Hypothalamus (tissue), 51 donors: ENCODE measurements around the gene GPR183.

ENCODE experiments used
- DNase-seq, 51 donors: peaks; one replicate each; lab custom pipeline; 2025; lab: John Stamatoyannopoulos, UW

The GPR183 gene, protein sequence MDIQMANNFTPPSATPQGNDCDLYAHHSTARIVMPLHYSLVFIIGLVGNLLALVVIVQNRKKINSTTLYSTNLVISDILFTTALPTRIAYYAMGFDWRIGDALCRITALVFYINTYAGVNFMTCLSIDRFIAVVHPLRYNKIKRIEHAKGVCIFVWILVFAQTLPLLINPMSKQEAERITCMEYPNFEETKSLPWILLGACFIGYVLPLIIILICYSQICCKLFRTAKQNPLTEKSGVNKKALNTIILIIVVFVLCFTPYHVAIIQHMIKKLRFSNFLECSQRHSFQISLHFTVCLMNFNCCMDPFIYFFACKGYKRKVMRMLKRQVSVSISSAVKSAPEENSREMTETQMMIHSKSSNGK

DNA sequence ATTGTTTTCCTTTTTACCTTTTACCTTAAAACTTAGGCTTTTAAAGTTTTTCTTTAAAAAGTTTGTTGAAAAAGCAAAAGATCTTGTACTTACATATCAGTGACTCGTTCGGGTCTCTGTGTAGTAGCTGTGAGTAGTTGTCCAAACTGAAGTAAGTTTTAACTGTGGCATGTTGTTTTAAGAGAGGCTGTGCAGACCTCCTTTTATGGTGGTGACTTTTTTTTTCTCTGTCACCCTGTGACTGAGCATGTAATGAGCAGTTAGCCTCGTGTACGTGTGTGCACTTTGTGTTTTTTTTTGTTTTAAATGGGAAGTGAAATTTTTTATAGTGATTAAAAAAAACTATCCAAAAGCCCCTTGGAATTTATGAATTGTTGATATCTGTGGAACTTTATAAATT, at the start of gene GPR183:
Gene GPR183 (minus strand): TSS at position 153 of the 400 bp plus-strand sequence. CDS start 11,254 bp downstream, outside the sequence.
- no peak for DNase-seq

DNA sequence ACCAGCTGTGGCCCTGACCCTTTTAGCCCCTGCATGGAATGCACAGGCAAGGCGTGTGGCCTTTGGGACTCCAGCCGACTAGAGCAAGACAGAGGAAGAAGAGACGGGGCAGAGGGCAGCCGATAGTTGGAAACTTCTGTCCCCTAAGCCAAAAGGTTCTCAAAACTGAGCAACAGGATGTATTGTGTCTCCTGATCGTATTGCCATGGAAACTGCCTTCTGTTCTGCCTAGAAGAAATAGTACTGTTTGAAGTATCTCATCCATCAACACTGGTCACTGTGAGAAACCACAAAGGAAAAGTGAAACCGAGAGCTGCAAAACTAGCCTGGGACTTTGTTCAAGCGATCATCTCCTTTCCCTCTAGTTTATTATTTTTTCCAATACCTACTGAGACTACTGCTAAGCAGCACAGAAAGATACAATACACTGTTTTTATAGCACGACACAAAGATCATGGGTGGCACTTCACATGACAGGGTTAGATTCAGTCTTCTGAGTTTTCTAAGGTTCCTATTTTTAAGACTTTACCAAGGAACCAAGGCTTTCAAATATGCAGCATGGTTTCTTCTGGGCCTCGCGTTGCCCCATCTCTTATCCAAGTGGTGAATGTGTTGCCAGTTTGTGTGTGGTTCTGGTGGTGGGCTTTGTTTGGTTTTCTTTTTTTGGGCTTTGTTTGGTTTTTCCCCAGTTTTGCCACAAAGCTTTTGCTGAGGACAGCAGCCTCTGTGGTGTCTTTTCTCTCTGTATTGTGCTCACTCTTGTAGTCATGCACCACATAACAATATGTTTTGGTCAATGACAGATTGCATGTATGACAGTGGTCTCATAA, 49.3 kb upstream of the GPR183 start:
- DNase-seq: peak in 4 of 51 donors; percentile 11 to 29 (median 12)

DNA sequence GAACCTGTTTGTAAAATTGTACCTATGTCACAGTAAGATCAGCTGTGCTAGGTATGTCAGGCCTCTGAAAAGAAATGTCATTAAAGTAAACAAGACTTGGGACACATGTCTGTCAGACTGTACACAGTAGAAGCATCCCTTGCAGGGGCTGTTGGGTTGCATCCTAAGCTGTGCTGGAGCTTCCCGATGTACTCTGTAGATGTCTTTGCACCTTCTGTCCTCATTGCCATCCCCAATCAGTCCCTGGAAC, 48.7 kb upstream of the GPR183 start:
- no peak for DNase-seq

DNA sequence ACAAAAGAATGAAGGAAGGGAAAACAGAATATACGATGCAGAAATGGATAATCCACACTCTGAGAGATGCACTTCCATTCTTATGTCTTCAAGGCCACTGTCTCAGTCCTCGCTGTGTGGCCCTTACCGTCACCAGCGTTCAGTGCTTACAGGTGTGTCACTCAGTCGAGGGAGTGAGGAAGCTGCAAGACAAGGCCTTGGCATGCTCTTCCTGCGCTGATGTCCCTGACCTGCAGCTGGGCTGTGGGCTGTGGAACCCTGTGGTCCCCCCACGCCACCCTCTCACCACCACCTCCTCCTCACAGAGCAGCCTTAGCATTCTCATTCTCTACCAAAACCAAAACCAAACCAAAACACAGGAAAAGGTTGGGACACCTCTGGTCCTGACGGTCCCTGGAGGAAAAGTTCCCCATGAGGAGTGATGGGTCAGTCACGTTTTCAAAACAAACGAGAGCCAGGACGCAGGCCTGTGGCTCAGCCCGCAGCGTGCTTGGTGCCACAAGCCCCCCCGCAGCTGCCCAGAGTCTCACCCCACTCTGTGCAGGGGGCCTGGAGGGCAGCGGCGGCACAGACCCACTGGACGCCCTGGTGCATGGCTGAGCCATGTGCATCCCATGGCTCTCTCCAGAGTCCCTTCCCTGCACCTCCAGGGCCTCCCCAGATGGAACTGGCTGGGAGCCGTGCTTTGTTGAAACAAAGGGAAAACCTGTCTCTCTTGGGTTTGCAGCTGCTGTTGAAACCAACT, 48.2 kb upstream of the GPR183 start:
- DNase-seq: no peak

DNA sequence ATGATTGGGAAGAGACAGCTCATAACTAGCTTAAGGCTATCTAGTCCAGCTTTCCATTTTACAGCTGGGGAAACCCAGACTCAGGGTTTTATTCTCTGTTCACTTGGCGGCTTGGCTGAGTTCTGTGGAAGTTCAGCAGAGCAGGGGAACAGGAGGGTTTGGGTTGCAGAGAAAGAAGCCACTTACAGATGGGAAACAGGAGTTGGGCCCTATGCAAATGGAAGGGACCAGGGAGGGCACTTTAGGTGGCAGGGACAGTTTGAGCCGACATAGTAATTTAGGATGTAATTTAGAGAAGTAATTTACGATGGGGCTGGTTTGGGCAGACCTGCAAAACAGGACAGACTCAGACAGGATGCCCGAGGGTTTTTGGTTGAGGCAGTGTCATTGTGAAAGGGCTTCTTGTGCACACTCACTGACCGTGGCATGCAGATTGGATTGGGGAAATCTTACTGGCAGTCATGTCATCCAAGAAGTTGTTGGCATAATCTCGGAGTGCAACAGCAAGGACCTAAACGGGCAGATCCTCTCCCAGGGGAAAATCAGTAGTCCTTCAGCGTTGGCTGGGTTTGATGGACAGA, 47.3 kb upstream of the GPR183 start:
- no peak for DNase-seq

DNA sequence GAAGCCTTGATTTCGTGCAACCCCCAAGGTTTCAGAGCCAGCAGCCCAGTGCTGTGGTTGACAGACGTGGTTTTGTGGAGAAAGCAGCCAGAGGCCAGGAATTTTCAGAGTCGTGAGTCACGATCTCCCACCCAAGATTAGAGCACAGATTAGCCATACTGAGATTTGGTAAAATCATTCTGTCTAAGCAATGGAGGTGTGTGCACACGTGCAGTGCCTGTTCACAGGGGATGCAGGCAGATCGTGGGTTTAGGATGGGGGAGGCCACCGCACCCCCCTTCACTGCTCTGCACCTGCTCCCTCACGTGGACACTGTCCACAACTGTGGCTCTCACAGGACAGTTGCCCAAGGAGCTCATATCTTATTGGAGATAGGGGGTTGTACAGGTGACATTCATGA, 46.6 kb upstream of the GPR183 start:
- DNase-seq: no peak

DNA sequence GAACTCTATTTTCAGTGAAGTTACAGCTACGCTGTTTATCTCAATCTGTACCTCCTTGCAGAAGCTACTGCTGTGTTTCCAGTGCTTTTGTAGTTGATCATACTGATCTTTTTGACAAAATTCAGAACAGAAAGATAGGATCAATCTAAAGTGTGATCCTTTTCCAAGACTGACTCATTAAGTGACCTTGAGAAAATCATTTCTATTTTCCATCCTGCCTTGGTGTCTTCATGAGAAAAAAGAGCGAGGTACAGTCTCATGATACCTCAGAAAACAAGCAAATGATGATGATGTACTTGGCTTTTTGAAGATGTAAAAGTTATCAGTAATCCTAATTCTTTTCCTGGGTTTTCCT, 46.0 kb upstream of the GPR183 start:
- no peak for DNase-seq

DNA sequence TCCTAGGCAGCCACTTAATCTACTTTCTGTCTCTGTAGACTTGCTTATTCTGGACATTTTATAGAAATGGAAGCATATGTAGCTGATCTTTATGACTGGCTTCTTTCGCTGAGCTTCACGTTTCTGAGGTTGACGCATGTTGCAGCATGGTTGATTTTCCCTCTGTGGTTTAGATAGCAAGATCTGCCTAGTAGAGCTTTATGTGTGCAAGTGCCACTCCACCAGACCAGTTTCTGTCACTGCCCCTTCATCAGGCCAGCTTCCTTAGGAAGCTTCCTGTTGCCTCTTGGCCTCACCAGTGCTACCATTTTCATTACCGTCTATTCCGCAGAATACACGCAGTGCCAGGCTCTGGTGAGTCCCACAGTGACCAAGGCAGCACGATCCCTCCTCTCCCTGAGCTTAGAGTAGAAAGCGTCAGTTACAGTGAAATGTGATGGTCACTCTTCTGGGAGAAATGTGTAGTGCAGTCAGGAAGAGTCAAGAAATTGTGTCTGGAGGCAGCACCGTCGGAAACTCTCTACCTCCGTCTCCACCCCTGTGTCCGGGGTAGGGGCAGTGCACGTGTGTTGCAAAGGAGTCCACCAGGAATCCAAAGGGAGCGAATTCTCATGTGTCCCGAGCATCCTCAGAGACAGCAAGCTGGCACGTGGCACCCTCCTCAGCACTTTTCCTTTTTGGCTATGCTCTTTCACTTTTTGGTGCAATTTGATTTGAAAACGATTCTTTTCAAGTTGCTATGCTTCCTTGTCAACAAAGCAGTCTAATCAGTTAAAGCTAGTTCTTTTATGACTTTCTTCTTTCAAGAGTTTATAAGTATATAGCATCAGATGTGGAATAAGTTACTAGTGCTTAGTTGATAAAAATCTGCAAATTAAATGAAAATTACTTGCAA, 45.4 kb upstream of the GPR183 start:
- DNase-seq: no peak

DNA sequence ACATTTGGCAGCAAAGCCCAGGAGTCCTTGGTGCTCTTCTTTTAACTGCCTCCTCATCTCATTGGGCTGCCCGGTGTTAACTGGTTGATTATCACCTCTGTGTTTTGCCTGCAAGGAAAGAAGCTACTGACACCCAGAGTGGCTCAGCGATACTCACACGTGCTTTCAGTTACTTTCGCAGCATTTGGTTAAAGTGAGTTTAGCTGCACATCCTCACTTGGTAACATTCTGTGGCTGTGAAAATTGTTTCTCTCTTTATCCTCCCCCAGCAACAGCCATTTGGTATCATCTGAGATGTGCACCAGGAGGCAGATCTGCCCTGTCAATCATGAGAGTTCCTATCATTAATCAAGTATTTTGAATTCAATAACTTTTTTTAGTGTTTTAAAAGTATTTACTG, 44.6 kb upstream of the GPR183 start:
- DNase-seq: no peak

DNA sequence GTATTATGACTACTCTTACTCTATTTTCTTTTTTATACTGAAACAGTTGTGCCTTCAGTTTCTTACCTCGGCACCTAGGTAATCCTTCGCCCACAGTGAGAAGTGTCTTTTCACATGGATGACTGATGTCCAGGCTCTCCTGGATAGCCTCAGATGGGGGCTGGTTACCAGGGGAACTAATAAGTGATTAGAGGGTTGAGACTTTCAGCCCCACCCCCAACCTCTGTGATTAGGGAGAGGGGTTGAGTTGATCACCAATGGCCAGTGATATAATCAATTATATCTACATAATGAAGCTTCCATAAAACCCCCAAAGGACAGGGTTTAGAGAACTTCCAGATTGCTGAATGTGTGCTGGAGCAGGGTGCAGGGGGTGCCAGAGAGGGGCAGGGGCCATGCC, 43.0 kb upstream of the GPR183 start:
- no peak for DNase-seq

DNA sequence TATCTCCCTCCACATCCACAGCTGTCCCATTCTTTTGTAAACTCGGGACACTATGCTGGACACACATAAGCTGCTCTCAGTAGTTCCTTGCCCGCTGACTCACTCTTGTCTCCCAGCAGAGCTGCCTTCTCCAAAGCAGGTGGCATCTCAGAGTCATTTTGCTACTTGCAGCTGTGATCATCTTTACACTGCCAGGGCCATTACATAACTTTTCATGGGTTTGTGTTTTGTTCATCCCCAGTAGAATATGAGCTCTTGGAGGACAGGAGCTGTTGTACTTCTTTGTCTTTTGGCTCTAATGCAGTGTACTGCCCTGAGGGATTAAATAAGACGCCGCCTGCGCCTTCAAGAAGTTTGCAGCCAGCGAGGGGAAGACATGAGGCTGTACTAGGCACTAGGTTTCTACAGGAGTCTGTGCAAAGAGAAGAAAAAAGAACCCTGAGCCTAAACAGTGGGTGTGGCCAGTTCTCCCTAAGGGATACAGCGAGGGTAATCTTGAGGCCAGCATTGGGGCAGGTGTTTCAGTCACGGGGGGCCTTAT, 40.8 kb upstream of the GPR183 start:
- DNase-seq: peak in 1 of 51 donors; percentile 28

DNA sequence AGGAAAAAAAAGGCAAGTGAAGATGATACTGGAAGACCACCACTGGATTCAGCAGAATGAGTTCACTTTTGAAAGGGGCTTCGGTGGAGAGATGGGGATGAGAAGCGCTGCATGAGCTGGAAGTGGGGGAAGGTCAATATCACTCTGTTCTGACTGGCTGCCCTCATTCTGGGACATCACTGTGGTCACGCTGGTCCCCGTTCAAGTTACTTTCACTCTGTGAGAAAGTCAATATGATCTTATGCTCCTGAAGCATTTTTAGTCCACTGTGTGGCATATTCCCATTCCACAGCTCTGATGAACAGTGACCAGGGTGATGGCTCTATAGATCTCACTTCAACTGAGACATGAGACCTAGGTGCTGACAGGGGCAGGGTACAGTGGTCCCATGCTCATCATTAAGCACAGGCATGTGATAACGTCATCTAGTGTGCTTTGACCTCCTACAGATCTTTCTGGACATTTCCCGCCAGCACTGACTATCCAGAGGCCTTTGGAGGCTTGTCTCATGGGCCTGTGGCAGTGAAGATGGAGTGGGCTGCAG, 40.2 kb upstream of the GPR183 start:
- no peak for DNase-seq

DNA sequence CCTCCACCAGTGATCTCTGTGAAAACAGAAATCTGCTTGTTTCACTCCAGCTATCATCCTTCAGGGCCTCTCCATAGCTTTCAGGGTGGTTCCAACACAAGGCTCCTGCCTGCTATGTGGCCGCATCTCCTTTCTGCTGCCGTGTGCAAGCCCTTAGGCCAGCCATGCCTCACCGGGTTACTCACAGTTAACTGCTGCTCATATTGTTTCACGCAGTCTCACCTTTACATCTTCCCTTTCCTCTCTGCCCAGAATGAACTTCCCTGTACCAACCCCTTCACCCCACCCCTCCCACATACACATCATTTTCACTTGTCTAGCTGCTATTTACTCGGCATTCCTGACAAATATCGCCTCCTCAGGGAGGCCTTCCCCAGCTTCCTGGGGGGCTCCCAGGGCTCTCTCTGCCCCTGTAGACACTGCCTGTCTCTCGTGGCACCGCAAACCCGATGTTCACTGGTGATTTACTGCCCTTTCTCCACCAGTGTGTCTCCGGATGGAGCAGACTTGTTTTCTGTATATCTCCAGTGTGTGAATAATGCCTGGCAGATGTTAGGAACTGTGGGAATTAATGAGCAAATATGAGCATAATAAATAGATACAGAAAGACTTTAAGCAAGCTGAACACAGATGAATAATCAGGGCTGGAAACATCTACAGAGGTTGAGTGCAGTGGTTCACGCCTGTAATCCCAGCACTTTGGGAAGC, 39.3 kb upstream of the GPR183 start:
- no peak for DNase-seq

DNA sequence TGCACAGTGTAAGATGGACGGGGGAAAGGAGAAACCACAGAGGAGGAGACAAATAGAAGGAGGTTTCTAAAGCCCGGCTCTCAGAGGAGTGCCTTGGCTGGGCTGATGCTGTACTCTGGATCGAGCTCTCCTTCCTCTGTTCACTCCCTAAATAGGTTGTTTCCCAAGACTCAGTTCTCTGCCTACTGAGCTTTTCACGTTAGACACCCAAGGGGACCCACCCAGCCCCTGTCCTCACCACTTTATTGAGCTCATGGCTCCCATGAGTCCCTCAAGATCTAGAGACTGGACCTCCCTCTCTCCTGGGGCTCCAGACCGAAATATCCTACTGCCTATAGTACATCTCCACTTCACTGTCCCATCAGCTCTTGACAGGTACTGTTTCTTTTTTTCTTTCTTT, 38.1 kb upstream of the GPR183 start:
- DNase-seq: no peak

DNA sequence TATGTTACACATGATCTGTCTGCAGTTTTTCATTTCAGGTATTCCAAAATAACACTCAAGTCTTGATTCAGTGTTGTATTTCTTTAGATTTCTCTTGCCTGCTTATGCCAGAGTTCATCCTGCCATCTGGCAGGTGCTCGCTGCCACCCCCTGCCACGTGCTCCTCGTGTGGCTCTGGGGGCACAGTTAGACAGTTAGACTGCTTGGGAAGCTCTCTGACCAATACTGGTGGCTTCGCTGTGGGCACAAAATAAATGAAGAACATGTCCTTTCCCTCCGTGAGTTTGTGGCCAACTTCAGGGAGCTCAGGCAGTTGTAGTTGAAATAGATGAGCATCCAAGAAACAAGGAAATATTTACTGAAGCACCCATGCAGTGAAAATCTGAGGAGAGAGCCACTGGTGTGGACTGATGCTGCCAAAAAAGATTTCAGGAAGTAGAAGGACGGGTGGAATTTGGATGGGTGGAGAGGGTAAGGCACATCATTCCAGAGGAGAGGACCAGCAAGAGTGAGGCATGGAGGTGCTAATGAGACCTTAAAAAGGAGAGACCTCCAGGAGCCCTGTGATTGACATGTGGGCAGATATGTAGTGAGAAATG, 37.5 kb upstream of the GPR183 start:
- DNase-seq: no peak

DNA sequence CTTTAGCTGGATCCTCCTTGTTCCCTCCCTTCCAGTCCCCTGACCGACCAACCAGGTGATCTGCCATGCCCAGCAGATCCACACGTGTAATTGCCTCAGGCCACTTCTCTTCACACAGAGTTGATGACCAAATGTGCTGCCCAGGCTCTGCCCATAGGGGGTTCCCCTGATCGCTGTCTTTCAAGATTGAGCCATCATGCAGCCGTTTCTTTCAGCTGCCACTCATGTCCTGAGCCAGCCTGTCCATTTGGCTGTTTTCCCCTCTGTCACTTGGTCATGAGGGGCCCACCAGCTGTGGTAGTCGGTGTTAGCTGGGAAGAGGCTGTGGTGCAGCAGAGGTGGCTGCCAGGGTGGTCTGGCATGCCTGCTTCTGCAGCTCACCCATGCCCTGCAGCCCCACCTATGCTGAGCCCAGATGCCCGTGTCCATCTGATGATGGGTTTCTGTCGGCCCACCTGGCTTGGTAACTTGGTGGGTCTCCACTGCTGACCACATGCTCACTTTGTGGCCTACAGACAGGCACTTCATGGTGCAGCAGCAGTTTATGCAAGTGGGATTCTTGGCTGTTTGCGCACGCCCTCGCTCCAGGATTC, 35.6 kb upstream of the GPR183 start:
- DNase-seq: no peak

DNA sequence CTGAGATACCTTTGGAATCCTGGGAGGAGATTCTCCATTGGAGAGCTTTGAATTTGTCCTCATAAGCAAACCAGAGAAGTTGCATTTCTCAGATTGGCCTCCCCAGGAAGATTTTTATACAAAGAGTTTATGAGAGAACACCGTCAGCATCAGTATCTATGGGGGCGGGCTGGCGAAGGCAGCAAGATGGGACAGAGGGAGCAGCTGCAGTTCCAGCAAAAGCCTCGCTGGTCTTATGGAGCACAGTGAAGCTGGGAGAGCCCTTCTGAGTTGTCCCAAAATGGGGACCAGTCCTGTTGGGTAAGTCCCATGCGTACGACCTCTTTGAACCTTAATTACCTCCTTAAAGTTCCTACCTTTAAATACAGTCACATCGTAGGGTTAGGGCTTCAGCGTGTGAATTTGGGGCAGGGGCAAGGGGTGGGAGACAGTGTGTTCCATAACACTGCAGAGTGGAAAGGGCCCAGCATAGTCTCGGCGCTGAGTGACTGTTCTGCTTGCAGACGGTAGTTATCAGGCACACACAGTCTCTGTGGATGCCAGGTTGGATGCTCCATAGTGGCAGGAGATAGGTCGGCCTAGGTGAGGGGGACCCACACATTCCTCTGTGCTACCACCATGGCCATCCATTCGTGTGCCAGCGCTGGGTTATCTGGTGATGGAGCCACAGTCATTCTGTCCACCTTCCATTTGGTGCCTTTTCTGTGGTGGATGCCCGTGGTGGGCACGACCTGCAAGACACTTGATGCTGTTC, 34.9 kb upstream of the GPR183 start:
- no peak for DNase-seq

DNA sequence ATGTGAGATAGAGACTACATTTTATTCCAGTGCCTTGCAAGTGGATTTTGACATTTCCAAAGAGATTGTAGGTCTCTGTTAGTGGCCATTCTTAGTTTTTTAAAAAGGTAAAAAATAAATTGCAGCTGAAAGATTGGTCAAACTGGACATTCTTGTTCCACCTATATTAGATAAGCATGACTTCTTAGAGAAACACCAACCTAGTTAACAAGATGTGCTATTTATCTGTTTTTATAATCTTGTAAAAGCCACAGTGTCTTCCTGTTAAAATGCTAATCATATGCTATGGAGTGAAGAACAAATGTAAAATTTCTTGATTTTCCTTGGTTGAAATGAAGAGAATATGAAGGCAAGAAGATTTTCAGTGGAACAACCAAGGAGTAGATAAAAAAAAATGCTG, 33.4 kb upstream of the GPR183 start:
- DNase-seq: no peak
